ENCODE measurements around the gene TBR1.

DNA sequence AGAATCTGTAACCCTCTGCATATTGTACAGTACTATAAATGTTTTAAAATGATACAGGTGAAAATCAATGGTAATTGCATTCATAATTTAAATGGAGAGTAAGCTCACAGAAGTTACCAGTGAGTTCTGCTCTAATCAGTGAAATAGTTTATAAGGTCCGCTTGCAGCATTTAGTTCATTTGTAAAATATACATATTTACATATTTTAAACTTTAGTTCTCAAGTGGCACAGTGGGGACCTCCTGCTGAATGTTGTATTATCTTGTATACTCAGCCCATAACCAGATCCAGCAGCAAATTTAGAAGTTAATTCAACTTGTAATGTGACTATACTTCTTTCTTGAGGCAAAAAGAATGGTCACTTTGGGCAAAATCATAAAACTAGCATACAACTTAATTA is 41.7 kb upstream of the TBR1 start:
- no peak for TF ChIP-seq EP300 (IDR thresholded peaks at IDR 0.05)
- TF ChIP-seq, protein P1, sequence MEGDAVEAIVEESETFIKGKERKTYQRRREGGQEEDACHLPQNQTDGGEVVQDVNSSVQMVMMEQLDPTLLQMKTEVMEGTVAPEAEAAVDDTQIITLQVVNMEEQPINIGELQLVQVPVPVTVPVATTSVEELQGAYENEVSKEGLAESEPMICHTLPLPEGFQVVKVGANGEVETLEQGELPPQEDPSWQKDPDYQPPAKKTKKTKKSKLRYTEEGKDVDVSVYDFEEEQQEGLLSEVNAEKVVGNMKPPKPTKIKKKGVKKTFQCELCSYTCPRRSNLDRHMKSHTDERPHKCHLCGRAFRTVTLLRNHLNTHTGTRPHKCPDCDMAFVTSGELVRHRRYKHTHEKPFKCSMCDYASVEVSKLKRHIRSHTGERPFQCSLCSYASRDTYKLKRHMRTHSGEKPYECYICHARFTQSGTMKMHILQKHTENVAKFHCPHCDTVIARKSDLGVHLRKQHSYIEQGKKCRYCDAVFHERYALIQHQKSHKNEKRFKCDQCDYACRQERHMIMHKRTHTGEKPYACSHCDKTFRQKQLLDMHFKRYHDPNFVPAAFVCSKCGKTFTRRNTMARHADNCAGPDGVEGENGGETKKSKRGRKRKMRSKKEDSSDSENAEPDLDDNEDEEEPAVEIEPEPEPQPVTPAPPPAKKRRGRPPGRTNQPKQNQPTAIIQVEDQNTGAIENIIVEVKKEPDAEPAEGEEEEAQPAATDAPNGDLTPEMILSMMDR (IDR thresholded peaks at IDR 0.05), result no peak
- TF ChIP-seq POLR2AphosphoS5 (IDR thresholded peaks at IDR 0.05), result no peak
- no peak for TF ChIP-seq POLR2A (IDR thresholded peaks at IDR 0.05)
